Mucosa of descending colon (tissue), 3 donors: Measurements from ENCODE around the gene ZNF366. TPM values are rescaled to one million over a fixed set of nuclear protein-coding genes. Genes with fewer than 3 reads are reported as not detected.

Experiments
- ATAC-seq: fragments of 200-7000 bp; cut with Tn5 transposase; one replicate; pipeline ENCODE4 v1.9.1; 2020; ENCODE audit warnings: mild to moderate bottlenecking, moderate library complexity
- DNase-seq, 3 donors: peaks; one replicate each; pipeline ENCODE4 v3.0.0-alpha.2; 2020
- H3K36me3 ChIP-seq: fragments of 200-600 bp; one replicate; pipeline ENCODE4 v1.8.0; 2021; ENCODE audit warnings: low read depth, mild to moderate bottlenecking
- H3K4me1 ChIP-seq: fragments of 200-600 bp; one replicate; pipeline ENCODE4 v1.8.0; 2021; ENCODE audit warnings: low read depth, mild to moderate bottlenecking
- H3K4me3 ChIP-seq: fragments of 200-600 bp; one replicate; pipeline ENCODE4 v1.8.0; 2021; ENCODE audit warnings: mild to moderate bottlenecking
- H3K9me3 ChIP-seq: fragments of 200-600 bp; one replicate; pipeline ENCODE4 v1.8.0; 2021; ENCODE audit warnings: mild to moderate bottlenecking
- intact Hi-C, 2 donors: fragments of 100-400 bp; cut with DNase I in 1 of 2; cut with micrococcal nuclease in 1 of 2; formaldehyde crosslinking; loops; one replicate each; pipeline versions ENCODE4 v1.11.0 to v1.11.1; 2022; cut with DNase I, micrococcal nuclease
- total RNA-seq, 3 donors: library from RNA; stranded (reverse); fragmentation: NEBNext Ultra II Directional in 2 of 3; extraction: Animal tissue kit (Norgen Biotek cat#: 25700) in 2 of 3; gene quantifications; one replicate each; pipeline versions ENCODE4 v1.2.1 to v1.2.4, GENCODE V29; 2021 to 2023
- TF ChIP-seq, protein P1 (sequence below): fragments of 200-600 bp; IDR thresholded peaks from one replicate; pipeline ENCODE4 v1.8.0; 2022; ENCODE audit warnings: antibody characterized with exemption, mild to moderate bottlenecking
- donor health status: DM: no; HTN: no; CAD: no; lungs with moderate emphysema.
- donor health status: DM: no; HTN: no; CAD: no.
- donor health status: DM: no; HTN: yes; CAD: no.

ZNF366 gene
- total RNA-seq, 3 donors from 2014 or later: 0.96 to 1.6 (median 1.6) TPM

DNA sequence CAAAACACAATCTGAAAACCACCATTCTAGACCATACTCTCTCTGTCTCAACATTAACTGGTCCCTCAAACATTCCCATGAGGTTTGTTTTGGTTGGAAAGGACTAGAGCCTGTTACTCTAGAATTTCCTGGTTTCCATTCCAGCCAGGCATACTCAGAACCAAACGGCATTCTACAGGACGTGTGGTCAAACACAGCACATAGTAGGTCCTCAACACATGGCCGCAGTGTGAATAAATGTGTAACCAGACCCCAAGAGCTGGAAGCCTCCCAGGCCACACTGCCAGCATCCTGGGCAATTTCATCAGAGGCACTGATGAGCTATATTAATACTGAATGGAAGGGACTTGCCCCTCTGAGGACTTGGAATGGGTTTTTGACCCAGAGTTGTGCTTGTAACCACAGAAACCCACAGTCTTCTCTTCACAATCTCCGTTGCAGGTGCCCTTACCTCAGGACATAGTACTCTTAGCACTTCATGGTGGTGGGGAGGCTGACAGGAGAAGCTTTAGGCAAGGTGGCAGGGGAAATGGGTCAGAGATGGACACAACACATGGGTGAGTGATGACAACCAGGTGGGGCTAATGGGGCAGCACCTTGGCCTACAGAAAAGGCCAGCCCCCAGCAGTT, 66.0 kb downstream of the ZNF366 start:
- no peaks in the 10 kb centered on the region for H3K4me1 ChIP-seq
- intact Hi-C loops: no loop called here
- no peak overlapping the region for H3K4me3 ChIP-seq
- no peaks in the 10 kb centered on the region for H3K36me3 ChIP-seq
- TF ChIP-seq, protein P1, sequence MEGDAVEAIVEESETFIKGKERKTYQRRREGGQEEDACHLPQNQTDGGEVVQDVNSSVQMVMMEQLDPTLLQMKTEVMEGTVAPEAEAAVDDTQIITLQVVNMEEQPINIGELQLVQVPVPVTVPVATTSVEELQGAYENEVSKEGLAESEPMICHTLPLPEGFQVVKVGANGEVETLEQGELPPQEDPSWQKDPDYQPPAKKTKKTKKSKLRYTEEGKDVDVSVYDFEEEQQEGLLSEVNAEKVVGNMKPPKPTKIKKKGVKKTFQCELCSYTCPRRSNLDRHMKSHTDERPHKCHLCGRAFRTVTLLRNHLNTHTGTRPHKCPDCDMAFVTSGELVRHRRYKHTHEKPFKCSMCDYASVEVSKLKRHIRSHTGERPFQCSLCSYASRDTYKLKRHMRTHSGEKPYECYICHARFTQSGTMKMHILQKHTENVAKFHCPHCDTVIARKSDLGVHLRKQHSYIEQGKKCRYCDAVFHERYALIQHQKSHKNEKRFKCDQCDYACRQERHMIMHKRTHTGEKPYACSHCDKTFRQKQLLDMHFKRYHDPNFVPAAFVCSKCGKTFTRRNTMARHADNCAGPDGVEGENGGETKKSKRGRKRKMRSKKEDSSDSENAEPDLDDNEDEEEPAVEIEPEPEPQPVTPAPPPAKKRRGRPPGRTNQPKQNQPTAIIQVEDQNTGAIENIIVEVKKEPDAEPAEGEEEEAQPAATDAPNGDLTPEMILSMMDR: no peak
- no peak for DNase-seq
- no peak for ATAC-seq
- no peaks in the 10 kb centered on the region for H3K9me3 ChIP-seq

DNA sequence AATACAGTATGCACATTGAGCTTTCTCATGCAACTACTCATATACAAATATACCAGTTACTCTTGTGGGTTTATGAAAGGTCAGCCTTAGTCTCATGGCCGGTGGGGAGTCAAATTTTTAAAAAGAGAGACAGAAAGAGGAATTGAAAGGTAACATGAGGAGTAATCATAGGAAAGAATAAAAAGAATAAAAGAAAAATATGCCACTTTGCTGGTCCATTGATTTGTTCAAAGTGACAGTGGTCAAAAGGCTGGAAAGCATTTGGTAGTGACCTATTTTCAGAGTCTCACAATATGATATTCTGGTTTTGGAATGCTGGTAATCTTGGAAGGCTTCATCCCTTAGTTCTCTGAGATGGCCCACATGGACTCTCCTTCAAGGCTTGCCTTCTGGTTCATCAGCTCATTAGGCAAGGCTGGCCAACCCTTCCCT, 67.0 kb downstream of the ZNF366 start:
- H3K4me3 ChIP-seq: no peak overlapping the region
- H3K36me3 ChIP-seq: no peaks in the 10 kb centered on the region
- TF ChIP-seq, protein P1: no peak
- ATAC-seq: no peak
- intact Hi-C loops: no loop called here
- no peaks in the 10 kb centered on the region for H3K4me1 ChIP-seq
- H3K9me3 ChIP-seq: no peaks in the 10 kb centered on the region
- DNase-seq: no peak

DNA sequence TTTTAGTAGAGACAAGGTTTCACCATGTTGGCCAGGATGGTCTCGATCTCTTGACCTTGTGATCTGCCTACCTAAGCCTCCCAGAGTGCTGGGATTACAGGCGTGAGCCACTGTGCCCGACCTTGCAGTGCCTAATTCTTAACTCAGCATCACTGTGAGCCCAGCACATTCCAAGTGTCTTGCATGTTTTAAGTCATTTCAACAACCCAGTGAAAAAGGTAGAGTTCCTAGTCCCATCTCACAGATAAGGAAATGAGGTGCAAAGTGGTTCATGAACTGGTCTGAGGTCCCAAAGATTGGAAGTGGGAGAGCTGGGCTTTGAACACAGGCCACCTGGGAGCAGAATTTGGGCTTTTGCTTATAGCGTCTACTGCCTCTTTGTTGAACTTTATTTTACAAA, 68.0 kb downstream of the ZNF366 start:
- intact Hi-C loops: no loop called here
- no peak for DNase-seq
- no peaks in the 10 kb centered on the region for H3K4me1 ChIP-seq

DNA sequence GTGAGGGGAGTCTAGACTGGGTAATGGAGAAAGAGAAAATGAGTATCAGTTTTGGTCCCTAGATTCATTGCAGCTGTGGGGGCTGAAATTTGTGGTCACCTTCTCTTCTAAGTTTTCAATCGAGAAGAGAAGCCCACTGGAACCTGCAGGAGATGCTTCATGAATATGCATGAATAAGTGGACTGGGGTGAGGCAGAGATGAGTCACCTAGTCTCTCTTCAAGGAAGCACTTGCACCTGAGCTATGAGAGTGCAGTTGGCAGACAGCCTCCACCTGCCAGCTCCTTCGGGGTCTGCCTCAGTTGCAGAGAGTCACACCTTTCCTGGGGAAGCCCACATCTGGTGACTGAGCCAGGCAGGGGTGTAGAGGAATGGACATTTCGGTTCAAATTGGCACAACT, 69.1 kb downstream of the ZNF366 start:
- H3K36me3 ChIP-seq: no peaks in the 10 kb centered on the region
- intact Hi-C loops: no loop called here
- no peaks in the 10 kb centered on the region for H3K4me1 ChIP-seq
- TF ChIP-seq, protein P1: no peak
- DNase-seq (no peak), ATAC-seq (peak; percentile 32)
- no peaks in the 10 kb centered on the region for H3K9me3 ChIP-seq
- H3K4me3 ChIP-seq: no peak overlapping the region

More for the DNA sequence above, 68.0 kb downstream of the ZNF366 start:
- no peak for ATAC-seq
- no peaks in the 10 kb centered on the region for H3K36me3 ChIP-seq
- H3K9me3 ChIP-seq: no peaks in the 10 kb centered on the region
- TF ChIP-seq, protein P1: no peak
- no peak overlapping the region for H3K4me3 ChIP-seq

DNA sequence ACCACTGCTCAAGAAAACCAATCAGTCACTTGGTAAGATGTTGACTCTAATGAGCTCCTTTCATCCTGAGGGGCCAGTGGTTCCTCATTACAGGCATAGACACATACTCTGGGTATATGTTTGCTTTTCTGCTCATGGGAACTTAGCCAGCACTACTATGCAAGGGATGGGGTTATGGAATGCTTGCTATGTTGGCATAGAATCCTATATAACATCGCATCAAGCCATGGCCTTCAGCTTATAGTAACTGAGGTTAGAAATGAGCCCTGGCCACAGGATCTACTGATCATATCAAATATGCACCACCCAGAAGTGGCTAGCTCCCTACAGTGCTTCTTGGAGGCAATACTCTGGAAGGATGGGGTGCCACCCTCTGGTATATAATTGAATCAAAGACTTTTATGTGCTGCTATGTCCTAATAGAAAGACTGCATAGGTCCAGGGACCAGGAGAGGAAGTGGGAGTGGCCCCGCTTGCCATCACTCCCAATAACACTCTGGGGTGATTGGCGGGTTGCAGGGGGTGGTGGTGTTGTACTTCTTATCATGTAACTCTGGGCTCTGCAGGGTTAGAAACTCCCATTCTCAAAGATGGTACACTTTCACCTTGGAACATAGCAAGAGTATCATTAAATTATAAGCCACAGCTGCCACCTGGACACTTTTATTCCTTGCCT, 70.3 kb downstream of the ZNF366 start:
- ATAC-seq: no peak
- TF ChIP-seq, protein P1: no peak
- intact Hi-C loops: no loop called here
- no peaks in the 10 kb centered on the region for H3K4me1 ChIP-seq
- no peak for DNase-seq
- H3K4me3 ChIP-seq: no peak overlapping the region
- no peaks in the 10 kb centered on the region for H3K36me3 ChIP-seq
- H3K9me3 ChIP-seq: no peaks in the 10 kb centered on the region
